ENCODE data around the gene QKI.

QKI gene

DNA sequence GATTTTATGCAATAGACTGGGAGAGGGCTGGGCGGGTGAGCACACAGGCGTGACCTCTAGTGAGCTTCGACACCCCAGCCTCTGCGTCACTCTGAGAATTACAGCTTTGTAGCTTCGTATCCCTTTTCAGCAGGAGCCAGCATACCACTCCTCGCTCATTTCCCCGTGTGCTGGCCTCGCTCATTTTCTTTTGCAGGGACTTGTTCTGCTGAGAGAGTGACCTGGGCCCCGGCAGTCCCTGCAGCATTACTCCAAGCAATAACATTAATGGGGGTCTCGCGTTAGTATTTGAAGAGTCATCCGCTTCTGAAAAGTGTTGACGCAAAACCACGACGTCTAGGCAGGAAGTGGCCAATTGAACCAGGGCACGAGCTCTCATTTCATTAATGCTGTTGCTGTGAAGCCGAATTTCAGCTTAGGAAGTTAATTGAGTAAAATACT, 193.7 kb downstream of the QKI start:
- no peak for TF ChIP-seq GATA2 (IDR thresholded peaks at IDR 0.05; ENCODE audit: low read depth, low read length)
- TF ChIP-seq GATA3 (IDR thresholded peaks at IDR 0.05; ENCODE audit: low read depth, low read length), result no peak

DNA sequence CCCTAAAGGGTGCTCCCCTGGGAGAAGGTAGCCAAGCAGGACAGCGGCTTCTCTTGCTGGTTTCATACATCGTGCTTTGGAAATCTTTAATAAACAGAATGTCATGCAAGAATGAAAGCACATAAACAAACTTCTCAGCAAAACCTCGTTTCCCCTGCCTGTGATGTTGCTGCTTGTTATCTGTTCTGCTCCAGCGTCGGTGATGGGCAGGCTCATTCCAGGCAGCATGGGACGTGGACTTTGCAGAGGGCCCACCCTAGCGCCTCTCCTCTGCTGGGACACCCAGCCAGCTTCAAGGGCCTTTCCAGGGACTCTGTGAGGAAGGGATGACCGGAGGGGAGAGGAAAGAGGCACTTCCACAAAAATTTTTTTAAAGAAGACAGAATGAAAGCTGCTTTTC, 197.7 kb downstream of the QKI start:
- TF ChIP-seq GATA2 (IDR thresholded peaks at IDR 0.05; ENCODE audit: low read depth, low read length) (no peak), GATA3 (IDR thresholded peaks at IDR 0.05; ENCODE audit: low read depth, low read length) (no peak)

DNA sequence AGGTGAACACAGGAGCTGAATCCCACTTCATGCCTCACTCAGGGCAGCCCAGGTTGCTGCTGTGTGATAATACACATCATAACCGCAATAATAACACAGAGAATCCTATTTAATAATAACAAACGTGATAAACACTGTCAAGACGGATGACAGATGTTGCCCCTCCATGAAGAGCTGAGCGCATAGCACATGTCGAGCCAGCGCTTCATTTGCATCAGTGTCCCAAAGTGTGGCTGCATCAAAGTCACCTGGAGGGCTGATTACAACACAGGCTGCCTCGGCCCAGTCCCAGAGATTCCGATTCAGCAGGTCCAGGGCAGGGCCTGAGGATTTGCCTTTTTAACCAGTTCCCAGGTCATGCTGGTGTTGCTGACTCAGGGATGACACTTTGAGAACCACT, 198.5 kb downstream of the QKI start:
- TF ChIP-seq GATA2 (IDR thresholded peaks at IDR 0.05; ENCODE audit: low read depth, low read length) (no peak), GATA3 (IDR thresholded peaks at IDR 0.05; ENCODE audit: low read depth, low read length) (no peak)

DNA sequence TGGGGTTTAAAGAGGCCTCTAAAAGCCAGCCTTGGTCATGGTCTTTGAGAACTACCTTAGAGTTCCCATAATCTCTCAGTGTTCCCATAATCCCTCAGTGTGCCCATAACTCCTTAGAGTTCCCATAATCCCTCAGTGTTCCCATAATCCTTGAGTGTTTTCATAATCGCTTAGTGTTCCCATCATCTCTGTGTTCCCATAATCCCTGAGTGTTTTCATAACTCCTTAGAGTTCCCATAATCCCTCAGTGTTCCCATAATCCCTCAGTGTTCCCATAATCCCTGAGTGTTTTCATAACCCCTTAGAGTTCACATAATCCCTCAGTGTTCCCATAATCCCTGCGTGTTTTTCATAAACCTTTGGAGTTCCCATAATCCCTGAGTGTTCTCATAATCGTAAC, 199.2 kb downstream of the QKI start:
- TF ChIP-seq GATA2 (IDR thresholded peaks at IDR 0.05; ENCODE audit: low read depth, low read length) (no peak), GATA3 (IDR thresholded peaks at IDR 0.05; ENCODE audit: low read depth, low read length) (no peak)

DNA sequence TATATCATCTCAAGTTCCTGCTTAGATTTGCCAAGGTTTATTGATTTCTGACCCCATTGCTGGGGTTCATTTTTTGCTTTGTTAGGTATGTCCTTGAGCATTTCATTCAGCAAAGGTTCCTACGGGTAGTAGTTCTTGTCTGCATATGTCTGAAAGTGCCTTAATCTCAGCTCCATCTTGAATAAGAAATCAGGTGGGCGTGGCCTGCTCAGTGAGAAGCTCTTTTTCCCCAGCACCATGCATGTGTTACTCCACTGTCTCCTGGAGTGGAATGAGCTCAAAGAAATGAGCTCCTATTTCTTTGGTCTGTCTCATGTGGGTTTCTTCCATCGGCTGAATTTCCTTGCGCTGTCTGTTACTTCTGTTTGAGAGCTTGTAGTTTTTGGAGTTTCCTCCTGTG, 201.9 kb downstream of the QKI start:
- TF ChIP-seq GATA2 (IDR thresholded peaks at IDR 0.05; ENCODE audit: low read depth, low read length), result no peak
- TF ChIP-seq GATA3 (IDR thresholded peaks at IDR 0.05; ENCODE audit: low read depth, low read length), result no peak

DNA sequence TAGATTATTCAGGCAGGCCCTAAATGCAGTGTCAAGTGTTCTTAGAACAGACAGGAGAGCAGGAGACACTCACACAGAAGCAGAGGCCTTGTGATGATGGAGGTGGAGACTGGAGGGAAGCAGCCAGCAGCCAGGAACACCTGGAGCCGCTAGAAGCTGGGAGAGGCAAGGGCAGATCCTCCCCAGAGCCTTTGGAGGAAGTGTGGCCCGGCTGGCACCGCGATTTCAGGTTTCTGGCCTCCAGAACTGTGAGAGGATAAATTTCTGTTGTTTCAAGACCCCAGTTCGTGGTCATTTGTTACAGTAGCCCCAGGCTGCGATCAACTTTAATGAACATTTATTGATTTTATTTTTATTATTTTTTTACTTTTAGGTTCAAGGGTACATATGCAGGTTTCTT, 203.0 kb downstream of the QKI start:
- TF ChIP-seq GATA2 (IDR thresholded peaks at IDR 0.05; ENCODE audit: low read depth, low read length) (no peak), GATA3 (IDR thresholded peaks at IDR 0.05; ENCODE audit: low read depth, low read length) (no peak)

DNA sequence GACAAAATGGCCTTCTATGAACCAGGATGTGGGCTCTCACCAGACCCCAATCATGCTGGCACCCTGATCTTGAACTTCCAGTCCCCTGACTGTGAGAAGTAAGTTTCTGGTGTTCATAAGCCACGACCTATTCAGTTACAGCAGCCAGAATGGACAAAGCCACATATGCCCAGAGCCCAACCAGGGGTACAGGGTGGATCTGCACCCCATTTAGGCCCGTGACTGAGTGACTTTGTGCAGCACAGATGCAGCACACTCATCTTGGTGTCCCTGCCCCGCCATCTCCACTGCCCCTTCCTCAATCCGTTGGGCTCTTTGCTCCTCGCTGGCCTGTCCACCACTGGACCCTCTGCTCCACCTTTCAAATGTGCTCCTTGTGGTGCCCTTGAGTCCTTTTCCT, 205.6 kb downstream of the QKI start:
- TF ChIP-seq GATA2 (IDR thresholded peaks at IDR 0.05; ENCODE audit: low read depth, low read length) (no peak), GATA3 (IDR thresholded peaks at IDR 0.05; ENCODE audit: low read depth, low read length) (no peak)

DNA sequence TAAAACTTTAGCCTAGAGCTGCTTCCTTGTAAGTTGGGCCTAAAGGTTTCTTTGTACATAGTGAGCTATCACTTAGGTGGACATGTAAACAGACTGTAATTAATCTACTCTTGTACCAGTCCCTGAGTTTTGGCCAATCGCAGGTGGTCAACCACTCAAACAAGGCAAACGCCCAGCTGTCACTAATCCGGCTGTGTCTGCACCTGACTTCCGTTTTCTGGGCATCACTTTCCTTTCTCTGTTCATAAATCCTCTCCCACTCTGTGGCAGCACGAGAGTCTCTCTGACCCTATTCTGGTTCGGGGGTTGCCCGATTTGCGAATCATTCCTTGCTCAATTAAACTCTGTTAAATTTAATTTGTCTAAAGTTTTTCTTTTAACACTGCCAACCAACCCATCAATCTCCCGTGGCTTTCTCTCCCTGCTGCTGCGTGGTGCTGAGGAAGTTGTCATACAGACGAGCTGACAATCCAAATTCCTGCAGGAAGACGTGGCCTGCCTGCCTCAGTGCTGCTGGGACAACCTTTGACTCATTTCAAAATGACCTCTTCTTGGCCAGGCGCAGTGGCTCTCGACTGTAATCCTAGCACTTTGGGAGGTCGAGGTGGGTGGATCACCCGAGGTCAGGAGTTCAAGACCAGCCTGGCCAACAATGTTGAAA, 206.3 kb downstream of the QKI start:
- TF ChIP-seq GATA3 (IDR thresholded peaks at IDR 0.05; ENCODE audit: low read depth, low read length) (no peak), GATA2 (IDR thresholded peaks at IDR 0.05; ENCODE audit: low read depth, low read length) (no peak)

DNA sequence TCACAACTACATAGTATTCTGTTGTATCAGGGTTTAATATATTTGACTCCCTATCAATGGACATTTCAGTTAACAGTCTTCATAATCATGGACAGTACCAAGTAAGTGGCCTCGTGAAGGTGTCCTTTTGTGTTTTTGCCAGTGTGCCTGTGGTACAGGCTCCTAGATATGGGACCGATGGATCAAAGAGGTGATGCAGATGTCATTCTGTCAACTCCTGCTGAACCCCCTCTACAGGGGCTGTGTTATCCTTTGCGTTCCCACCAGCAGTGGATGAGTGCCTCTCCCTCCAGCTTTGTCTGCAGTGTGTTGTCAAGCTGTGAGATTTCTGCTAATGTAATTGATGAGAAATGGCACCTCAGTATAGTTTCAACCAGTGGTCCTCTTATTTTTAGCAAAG, 210.7 kb downstream of the QKI start:
- TF ChIP-seq GATA3 (IDR thresholded peaks at IDR 0.05; ENCODE audit: low read depth, low read length) (no peak), GATA2 (IDR thresholded peaks at IDR 0.05; ENCODE audit: low read depth, low read length) (no peak)

DNA sequence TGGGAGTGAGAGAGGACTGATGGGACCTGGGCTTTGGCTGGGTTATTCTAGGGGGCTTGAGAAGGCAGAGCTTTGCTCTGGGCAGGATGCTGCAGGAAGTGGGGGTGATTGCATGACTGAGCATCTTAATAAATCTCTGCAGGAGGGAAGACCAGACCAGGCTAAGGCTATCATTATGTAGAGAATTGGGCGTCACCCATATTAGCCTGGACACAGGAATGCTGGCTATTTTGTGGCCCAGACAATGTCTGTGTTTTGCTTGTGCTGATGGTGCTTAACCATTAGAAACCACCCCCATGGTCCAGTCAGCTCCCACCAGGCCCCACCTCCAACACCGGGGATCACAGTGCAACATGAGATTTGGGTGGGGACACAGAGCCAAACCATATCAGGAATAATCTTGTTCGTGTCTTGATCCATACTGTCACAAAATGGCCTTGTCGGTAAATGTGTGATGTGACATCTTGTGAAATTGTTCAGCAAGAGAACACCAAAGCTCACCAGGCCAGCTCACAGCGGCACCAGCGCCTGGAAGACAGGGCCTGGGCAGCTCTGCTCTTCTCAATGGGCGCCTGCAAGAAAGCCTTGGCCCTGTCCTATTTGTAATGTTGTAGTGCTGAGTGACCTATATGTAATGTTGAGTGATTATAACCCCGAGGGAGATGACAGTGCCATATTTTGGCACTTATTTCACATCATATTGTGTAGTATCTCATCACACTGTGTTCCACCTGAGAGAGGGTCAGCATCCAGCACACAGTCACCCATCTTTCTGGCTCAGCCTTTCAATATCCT, 211.8 kb downstream of the QKI start:
- TF ChIP-seq GATA3 (IDR thresholded peaks at IDR 0.05; ENCODE audit: low read depth, low read length), result no peak
- TF ChIP-seq GATA2 (IDR thresholded peaks at IDR 0.05; ENCODE audit: low read depth, low read length), result no peak

DNA sequence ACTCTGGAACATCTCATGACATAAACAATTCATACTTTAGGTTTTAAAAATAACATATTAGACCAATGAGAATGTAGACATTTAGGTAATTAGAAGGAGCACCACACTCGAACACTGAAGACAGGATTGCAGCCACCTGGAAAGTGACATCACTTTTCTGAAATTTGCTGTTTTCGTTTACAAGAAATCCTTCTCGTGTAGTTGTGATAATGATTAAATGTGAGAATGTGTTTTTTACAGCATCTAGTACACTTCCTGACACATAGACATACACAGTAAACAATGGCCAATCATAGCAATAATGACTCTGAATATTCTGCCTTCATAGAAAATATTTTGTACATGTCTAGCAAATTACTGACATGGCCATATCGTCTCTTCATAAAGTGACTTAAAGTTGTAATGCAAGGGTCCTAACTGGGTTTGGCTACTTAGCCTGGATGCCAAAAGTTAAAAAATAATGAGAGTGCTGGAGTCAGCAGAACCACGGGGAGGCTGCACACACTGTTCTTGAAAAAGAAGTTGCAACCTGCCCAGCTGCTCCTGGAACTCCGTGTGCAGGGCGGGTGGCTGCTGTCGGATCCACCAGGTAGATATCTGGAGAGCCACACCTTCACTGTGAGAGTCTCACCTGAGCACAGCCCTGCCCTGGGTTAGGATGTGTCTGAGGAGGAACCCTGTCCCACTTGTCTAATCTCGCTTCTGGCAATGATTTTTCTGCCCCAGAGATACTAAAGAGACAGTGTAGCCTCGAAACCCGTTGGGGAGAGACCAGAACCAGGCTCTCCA, 212.9 kb downstream of the QKI start:
- TF ChIP-seq GATA3 (IDR thresholded peaks at IDR 0.05; ENCODE audit: low read depth, low read length) (no peak), GATA2 (IDR thresholded peaks at IDR 0.05; ENCODE audit: low read depth, low read length) (no peak)

Measured in SH-SY5Y (cell line).